ENCODE data around the gene SHMT1.
"Not testable (repeated sequence)": the region's sequence is repeated elsewhere in the genome, so short reads cannot be mapped to it uniquely, and the experiment has no call there.

Gene SHMT1

DNA sequence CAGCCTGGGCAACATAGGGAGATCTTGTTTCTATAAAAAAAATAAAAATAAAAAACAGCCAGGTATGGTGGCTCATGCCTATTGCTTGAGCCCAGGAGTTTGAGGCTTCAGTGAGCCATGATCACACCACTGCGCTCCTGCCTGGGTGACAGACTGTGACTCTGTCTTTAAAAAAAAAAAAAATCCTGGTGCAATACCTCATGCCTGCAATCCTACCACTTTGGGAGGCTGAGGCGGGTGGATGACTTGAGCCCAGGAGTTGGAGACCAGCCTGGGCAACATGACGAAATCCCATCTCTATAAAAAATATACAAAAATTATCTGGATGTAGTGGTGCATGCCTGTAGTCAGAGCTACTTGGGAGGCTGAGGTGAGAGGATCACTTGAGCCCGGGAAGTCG lies 15.3 kb upstream of the SHMT1 start:
- in situ Hi-C loops (cut with MboI; ENCODE audit: low sequenced_read_pairs), result not testable (repeated sequence)

DNA sequence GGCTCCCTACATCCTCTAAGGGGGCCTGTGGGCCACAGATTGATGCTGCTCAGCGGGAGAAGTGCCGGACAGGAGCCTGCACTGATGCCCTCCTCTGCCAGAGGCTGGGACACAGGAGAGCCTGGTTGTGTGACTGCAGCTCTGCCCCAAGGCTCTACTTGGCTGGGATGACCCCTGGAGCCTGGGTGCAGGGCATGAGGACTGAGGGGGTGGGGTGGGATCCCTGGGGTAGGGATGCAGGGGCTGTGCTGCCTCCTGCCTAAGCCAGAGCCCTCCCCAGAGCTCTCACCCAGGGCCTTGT lies 14.8 kb upstream of the SHMT1 start:
- in situ Hi-C loops (cut with MboI; ENCODE audit: low sequenced_read_pairs), result no loop called here

DNA sequence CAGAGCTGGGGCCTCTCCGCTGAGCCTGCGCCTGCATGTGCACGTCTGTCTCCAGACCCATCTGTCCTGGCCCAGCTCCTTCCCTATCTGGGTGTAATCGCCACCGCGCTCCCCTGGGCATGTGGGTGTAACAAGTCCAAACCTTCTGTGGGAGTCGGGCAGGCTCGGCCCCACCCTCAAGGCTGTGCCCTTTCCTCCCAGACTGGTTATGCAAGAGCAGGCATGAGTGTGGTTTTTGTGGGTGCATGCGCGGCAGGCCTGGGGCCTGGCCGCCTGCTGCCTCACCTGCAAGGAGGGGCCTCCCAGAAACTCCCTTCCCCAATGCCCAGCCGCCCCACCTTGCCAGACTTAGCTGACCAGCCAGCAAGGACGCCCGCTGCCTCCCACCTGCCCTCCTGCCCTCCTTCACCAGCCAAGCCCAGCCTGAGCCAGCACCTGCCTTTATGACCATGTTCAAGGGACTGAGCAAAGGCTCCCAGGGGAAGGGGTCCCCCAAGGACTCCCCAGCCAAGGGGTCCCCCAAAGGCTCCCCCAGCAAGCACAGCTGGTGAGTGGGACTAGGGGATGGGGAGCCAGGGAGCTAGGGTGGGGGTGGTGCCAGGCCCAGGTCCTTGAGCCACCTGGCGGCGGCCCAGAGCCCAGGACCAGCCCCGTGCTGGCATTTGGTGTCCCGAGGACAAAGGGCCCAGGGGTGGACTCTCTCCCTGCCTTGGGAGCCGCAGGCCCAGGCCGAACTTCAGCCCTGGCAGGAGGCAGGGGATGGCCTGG lies 14.3 kb upstream of the SHMT1 start, which contains the start of gene EVPLL:
EVPLL (plus strand) TSS at position 342 of the 768 bp plus-strand sequence. CDS start 3,160 bp downstream, outside the sequence.
- in situ Hi-C loops (cut with MboI; ENCODE audit: low sequenced_read_pairs), result no loop called here

DNA sequence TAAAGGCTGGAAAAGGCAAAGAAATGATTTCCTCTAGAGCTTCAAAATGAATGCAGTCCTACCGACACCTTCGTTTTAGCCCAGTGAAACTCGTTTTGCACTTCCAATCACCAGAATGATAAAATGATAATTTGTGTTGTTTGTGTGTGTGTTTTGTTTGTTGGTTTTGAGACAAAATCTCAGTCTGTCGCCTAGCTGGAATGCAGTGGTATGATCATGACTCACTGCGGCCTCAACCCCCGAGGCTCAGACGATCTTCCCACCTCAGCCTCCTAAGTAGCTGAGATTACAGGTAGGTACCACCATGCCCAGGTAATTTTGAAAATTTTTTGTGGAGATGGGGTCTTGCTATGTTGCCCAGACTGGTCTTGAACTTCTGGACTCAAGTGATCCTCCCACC lies 10.9 kb upstream of the SHMT1 start:
- in situ Hi-C loops (cut with MboI; ENCODE audit: low sequenced_read_pairs), result no loop called here

DNA sequence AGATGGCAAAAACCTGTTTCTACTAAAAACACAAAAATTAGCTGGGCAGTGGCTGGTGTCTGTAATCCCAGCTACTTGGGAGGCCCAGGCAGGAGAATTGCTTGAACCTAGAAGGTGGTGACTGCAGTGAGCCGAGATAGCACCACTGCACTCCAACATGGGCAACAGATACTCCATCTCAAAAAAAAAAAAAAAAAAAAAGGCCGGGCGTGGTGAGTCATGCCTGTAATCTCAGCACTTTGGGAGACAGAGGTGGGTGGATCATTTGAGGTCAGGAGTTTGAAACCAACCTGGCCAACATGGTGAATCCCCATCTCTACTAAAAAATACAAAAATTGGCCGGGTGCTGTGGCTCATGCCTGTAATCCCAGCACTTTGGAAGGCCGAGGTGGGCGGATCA lies 9.8 kb upstream of the SHMT1 start:
- in situ Hi-C loops (cut with MboI; ENCODE audit: low sequenced_read_pairs), result not testable (repeated sequence)

DNA sequence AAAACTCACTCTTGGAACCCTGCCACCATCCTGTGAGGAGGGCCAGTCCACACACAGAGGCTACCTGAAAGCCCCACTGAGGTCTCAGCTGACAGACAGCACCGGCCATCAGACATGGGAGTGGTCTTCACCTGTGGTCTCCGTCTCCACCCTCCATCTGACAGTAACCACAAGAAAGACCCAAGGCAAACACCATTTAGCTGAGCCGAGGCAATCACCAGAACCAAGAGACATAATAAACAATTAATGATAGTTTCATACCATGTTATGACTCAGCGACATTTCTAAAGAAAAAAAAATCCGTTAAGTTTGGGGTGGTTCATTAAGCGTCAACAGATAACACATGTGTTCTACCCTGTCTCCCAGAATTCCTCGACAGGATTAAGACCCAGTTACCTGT lies 8.1 kb upstream of the SHMT1 start:
- in situ Hi-C loops (cut with MboI; ENCODE audit: low sequenced_read_pairs), result no loop called here

DNA sequence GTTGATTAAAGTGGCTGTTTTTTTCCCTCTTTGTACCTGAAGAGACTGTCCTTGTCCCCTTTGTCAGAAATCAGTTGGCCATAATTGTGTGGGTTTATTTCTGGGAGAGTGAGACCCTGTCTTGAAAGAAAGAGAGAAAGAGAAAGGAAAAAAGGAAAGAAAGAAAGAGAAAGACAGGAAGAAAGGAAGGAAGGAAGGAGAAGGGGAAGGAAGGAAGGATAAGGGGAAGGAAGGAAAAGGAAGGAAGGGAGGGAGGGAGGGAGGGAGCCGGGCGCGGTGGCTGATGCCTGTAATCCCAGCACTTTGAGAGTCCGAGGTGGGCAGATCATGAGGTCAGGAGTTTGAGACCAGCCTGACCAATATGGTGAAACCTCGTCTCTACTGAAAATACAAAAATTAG lies 7.4 kb upstream of the SHMT1 start:
- in situ Hi-C loops (cut with MboI; ENCODE audit: low sequenced_read_pairs), result no loop called here

DNA sequence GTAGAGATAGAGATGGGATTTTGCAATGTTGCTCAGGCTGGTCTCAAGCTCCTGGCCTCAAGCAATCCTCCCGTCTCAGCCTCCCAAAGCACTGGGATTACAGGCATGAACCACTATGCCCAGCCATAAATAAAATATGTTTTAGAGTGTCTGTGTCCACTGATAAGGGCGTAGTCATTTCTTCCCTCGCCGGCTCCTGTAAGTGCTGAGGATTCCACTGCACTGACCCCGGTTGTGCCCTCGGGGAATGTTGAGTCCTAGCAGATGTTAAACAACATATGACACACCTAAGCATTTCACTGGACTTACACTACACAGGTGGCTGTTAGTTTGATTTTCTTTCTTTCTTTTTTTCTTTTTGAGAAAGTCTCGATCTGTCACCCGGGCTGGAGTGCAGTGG lies 5.6 kb upstream of the SHMT1 start:
- in situ Hi-C loops (cut with MboI; ENCODE audit: low sequenced_read_pairs), result no loop called here

DNA sequence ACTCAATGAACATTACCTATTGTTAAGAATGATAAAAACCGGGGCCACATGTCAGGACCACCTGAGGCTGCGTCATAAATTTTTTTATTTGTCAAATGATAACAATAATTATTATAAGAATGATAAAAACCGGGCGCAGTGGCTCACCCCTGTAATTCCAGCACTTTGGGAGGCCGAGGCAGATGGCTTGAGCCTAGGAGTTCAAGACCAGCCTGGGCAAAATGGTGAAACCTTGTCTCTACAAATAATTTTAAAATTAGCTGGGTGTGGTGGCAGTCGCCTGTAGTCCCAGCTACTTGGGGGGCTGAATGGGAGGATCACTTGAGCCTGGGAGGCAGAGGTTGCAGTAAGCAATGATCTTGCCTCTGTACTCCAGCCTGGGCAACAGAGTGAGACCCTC lies 816 bp upstream of the SHMT1 start:
- in situ Hi-C loops (cut with MboI; ENCODE audit: low sequenced_read_pairs), result no loop called here

DNA sequence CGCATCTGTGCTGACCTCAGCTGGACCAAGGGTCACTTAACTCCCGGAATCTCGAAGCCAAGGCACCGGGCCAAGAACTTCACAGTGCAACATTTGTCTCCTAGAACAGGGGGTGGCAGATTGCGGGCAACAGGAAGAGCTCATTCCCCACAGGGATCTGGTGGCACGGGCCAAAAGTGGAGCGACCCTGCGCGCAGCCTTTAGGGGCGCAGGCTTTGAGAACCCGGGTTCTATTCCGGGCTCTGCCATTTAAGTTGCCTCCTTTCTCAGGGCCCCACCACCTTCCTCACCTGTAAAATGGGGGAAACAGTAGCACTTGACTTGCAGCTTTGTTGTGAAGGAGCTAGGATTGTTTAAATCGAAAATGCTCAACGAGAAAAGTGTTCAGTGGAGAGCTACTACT lies 651 bp downstream of the SHMT1 start:
- in situ Hi-C loops (cut with MboI; ENCODE audit: low sequenced_read_pairs), result no loop called here

DNA sequence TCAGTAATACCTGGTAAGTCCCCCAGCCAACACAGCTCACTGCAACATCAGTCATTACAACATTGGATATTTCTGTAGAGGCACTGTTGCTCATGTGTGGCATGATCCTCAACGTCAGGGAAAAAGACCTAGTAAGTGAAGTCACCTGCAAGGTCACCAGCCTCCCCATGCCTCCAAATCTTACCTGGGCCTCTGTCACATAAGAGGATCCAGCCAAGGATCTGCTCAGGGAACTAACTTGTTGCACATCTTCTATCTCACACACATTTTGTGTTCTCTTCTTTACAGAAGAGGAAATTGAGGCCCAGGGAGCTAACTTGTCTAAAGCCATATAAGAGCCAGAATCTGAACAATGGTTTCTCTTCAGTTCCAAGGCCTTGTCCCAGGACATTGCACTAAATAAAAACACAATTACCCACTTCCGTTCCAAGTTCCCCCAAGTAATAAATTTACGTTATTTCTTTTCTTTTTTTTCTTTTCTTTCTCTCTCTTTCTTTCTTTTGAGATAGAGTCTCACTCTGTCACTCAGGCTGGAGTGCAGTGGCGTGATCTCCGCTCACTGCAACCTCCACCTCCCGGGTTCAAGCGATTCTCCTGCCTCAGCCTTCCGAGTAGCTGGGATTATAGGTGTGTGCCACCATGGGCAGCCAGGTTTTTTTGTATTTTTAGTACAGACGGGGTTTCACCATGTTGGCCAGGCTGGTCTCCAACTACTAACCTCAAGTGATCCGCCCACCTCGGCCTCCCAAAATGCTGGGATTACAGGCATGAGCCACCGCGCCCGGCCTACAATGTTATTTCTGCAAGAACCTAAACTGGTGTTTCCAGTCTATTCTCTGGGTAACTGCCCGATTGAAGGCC lies 1.3 kb downstream of the SHMT1 start:
- in situ Hi-C loops (cut with MboI; ENCODE audit: low sequenced_read_pairs), result no loop called here

DNA sequence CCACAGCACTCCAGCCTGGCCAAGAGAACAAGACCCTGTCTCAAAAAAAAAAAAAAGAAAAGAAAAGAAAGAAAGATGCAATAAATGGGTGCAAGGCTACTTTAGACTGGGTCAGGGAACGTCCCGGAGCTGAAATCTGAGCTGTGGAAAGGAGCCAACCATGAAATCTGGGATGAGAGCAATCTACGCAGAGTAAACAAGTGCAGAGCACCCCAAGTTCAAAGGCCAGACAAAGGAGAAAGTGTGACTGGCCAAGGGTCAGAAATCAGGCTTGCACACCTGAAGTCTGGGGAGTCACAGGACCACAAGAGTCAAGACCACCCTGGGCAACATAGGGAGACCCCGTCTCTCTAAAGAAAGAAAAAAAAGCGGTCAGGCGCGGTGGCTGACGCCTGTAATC lies 2.8 kb downstream of the SHMT1 start:
- in situ Hi-C loops (cut with MboI; ENCODE audit: low sequenced_read_pairs), result no loop called here

DNA sequence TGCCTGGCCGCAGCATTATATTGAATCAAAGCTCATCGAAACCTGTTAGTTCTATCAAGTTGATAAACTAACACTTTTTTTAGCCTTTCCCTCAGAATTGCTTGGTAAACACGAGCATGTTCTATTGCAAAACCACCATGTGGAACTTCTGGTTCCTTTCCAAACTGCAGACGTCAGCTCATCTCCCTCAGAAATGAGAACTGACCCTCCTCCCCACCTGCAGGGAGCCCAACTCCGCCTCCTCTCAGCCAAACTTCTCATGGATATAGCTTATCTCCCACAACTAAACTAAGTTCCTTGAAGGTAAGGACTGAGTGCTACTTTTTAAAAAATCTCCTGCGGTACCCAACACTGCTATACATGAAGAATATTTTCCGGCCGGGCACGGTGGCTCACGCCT lies 6.7 kb downstream of the SHMT1 start:
- in situ Hi-C loops (cut with MboI; ENCODE audit: low sequenced_read_pairs), result no loop called here

DNA sequence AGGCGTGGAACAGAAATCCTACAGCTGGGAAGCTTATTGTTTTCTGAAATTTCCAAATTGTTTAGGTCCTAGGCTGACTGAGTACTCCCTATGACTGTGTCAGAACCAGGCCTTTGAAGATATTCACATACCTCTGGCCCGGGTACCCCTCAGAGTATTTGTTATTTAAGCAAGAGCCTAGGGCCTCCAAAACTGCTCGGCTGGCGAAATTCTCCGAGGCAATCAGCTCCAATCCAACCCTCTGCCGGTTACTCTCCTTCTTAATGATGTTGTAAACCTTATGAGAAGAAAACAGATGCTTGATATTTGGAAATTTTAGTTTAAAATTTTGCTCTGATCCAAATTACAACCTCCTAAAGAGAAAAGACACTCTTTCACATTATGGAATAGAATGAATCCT lies 9.8 kb downstream of the SHMT1 start:
- in situ Hi-C loops (cut with MboI; ENCODE audit: low sequenced_read_pairs), result no loop called here

DNA sequence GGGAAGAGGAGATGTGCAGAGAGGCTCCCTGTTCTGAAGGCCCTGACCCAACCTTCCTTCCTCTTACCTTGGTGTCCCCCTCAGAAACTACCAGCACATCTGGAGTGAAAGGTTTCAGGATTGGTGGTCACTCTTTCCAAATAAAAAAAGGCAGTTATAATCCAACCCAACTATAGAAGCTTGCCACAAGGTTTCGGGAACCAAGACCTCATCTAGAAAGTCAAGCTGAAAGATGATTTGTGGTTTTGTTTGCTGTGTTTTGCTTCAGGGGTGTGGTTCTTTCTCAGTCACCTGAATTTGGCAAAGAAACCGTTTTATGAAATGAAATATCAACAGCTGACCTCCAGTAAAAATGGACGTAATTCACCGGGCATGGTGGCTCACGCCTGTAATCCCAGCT lies 19.3 kb downstream of the SHMT1 start:
- in situ Hi-C loops (cut with MboI; ENCODE audit: low sequenced_read_pairs), result no loop called here

DNA sequence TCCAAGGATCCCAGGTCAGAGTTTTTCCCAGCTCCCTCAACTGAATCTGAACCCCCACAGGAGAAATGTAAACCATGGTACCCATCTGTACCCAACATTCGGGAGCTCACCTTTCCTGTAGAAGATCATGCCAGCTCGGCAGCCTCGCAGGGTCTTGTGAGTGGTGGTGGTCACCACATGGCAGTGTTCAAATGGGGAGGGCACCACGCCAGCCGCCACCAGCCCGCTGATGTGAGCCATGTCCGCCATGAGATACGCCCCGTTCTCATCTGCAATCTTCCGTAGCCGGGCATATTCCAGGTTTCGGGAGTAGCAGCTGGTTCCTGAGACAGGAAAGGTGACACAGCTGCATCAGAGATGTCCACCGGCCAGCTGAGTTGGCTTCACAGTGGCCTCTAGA lies 23.4 kb downstream of the SHMT1 start:
- in situ Hi-C loops (cut with MboI; ENCODE audit: low sequenced_read_pairs), result no loop called here

DNA sequence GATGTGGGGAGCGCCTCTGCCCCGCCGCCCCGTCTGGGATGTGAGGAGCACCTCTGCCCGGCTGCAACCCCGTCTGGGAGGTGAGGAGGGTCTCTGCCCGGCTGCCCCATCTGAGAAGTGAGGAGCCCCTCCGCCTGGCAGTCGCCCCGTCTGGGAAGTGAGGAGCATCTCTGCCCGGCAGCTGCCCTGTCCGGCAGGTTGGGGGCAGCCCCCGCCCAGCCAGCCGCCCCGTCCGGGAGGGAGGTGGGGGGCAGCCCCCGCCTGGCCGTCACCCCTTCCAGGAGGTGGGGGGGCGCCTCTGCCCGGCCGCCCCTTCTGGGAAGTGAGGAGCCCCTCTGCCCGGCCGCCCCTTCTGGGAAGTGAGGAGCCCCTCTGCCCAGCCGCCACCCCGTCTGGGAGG lies 25.2 kb downstream of the SHMT1 start:
- in situ Hi-C loops (cut with MboI; ENCODE audit: low sequenced_read_pairs), result not testable (repeated sequence)

DNA sequence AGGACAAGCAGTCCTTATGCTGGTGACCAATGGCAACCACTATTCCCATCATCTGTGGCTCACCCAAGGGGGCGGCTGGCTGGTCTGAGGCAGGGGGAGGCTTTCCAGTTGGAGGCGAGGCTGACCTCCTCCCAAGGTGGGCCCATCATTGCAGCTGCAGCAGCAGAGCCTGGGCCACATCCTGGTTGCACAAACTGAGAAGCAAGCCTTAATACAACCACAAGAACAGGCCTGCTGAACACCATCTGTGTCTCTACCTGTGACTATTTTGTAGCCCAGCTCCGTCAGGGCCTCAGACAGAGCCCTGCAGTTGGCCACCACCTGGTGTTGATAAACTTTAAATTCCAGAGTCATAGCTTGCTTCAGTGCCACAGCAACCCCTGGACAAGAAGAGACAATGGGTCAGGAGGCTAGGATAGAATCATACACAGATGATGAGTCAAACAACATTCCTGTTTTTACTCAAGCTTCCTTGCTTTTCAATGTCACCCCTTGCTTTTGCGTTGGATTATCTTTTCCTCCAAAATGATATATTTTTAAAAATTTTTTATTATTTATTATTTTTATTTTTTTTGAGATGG lies 30.4 kb downstream of the SHMT1 start:
- in situ Hi-C loops (cut with MboI; ENCODE audit: low sequenced_read_pairs), result no loop called here

DNA sequence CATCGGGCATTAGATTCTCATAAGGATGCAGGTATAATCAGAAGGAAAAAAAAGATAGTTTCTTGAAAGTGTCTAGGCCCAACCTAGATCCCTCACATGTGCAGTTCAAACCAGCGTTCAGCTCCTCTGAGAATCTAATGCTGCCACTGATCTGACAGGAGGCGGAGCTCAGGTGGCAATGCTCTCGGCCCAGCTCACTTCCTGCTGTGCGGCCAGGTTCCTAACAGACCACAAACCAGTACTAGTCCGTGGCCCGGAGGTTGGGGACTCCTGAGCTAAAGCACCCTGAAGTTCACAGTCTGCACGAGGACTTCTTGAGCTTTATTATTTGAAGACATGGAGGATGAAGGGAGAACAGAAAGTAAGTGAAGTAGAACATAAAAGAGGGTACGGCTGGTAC lies 31.5 kb downstream of the SHMT1 start:
- in situ Hi-C loops (cut with MboI; ENCODE audit: low sequenced_read_pairs), result no loop called here

DNA sequence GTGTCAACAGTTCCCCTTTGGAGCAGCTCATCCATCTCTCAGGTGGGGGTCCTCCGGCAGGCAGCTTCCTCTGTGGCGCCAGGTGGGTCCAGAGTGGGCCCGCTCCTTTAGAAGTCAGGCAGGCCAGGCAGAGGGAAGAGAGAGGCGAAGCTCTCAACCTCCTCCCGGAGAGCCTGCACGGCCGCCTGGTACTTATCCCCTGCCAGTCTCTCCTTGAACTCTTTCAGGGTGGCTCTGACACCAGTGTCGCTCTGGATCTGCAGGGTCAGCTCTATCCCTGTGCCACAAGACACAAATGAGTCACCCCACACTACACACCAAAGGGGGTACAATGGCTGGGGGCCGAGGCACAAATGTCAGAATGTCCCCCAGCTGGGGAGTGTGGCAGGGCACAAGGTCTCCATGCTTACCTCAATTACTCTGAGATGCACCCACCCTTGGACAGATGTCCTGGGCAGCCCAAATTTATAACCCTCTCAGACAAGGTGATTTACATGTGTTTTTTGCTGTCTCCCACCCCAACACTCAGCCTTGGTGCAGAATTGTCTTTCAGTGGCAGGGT lies 34.6 kb downstream of the SHMT1 start:
- in situ Hi-C loops (cut with MboI; ENCODE audit: low sequenced_read_pairs), result no loop called here

DNA sequence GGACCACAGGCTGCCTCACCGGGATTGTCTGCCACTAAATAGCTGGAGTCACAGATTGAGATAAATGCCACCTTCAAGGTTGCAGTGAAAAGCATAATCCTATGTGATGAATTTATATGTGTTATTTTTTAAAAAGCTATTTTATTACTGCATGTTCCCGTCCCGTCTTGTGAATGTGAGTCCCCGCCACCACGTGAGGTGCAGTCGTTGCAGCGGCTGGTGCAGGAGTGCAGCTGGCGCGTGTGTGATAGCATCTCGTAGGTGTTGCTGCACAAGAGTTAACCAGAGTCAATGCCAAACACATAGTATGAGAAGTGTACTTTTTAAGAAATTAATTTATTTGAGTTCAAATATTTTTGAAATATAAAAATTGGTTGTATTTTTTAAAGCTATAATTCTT lies 35.8 kb downstream of the SHMT1 start:
- in situ Hi-C loops (cut with MboI; ENCODE audit: low sequenced_read_pairs), result no loop called here

DNA sequence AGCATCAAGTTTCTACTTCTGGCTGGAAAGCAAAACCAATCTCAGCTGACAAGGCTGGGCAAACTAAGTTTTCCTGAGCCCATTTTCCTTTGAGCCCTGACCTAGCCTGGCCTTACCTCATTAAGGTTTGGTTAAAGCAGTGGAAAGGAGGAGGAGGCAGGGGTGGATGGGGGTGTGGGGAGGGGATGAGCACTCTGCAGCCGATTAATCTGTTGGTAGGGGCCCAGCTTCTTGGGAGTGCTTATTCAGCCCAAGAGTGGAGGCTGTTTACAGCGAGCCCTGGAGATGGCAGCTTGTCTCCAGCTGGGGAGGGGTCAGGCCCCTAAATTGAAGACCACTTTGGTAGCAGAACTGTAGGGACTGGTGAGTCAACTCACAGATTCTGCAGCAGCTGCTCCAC lies 36.3 kb downstream of the SHMT1 start:
- in situ Hi-C loops (cut with MboI; ENCODE audit: low sequenced_read_pairs), result no loop called here

All from HL-60/S4 treated with phorbol 12-myristate 13-acetate at 8.2 ng/mL for 4 days and 3 days (cell line).